ENCODE measurements around the gene MGAT4B.

MGAT4B gene

GRCh38 chr5:179781846-179782245, 24.8 kb downstream of the MGAT4B start:
- in situ Hi-C loops (cut with HindIII; ENCODE audit: low pct_ligation_motif_present, low sequenced_read_pairs) = no loop called here
- Histone ChIP-seq H3K36me3 (replicated peaks) (peaks cover 6% of the 10 kb centered on the region), H3K4me3 (ENCODE audit: low read depth, low read length) (no peak overlapping the region), H3K27me3 (replicated peaks) (no peaks in the 10 kb centered on the region), H3K27ac (no peak overlapping the region)
- TF ChIP-seq, protein P1, sequence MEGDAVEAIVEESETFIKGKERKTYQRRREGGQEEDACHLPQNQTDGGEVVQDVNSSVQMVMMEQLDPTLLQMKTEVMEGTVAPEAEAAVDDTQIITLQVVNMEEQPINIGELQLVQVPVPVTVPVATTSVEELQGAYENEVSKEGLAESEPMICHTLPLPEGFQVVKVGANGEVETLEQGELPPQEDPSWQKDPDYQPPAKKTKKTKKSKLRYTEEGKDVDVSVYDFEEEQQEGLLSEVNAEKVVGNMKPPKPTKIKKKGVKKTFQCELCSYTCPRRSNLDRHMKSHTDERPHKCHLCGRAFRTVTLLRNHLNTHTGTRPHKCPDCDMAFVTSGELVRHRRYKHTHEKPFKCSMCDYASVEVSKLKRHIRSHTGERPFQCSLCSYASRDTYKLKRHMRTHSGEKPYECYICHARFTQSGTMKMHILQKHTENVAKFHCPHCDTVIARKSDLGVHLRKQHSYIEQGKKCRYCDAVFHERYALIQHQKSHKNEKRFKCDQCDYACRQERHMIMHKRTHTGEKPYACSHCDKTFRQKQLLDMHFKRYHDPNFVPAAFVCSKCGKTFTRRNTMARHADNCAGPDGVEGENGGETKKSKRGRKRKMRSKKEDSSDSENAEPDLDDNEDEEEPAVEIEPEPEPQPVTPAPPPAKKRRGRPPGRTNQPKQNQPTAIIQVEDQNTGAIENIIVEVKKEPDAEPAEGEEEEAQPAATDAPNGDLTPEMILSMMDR (IDR thresholded peaks at IDR 0.05; ENCODE audit: low read depth, low read length, missing control alignments) = no peak
- DNase-seq = no peak

GRCh38 chr5:179780362-179780761, 26.3 kb downstream of the MGAT4B start:
- in situ Hi-C loops (cut with HindIII; ENCODE audit: low pct_ligation_motif_present, low sequenced_read_pairs) = no loop called here
- TF ChIP-seq, protein P1 (IDR thresholded peaks at IDR 0.05; ENCODE audit: low read depth, low read length, missing control alignments) = no peak
- Histone ChIP-seq H3K27me3 (replicated peaks) (no peaks in the 10 kb centered on the region), H3K27ac (no peak overlapping the region), H3K36me3 (replicated peaks) (peaks cover 16% of the 10 kb centered on the region), H3K4me3 (ENCODE audit: low read depth, low read length) (no peak overlapping the region)
- DNase-seq = no peak

- H3K36me3 ChIP-seq (replicated peaks) = peaks cover 18% of the 10 kb centered on the region
- H3K27ac ChIP-seq = no peak overlapping the region
- TF ChIP-seq, protein P1 (IDR thresholded peaks at IDR 0.05; ENCODE audit: low read depth, low read length, missing control alignments) = no peak
- in situ Hi-C loops (cut with HindIII; ENCODE audit: low pct_ligation_motif_present, low sequenced_read_pairs) = no loop called here
- no peaks in the 10 kb centered on the region for H3K27me3 ChIP-seq (replicated peaks)
- no peak overlapping the region for H3K4me3 ChIP-seq (ENCODE audit: low read depth, low read length)
- no peak for DNase-seq
Measured at GRCh38 chr5:179779826-179780225, 26.8 kb downstream of the MGAT4B start.

GRCh38 chr5:179778591-179778990, 28.1 kb downstream of the MGAT4B start:
- H3K4me3 ChIP-seq (ENCODE audit: low read depth, low read length) = no peak overlapping the region
- TF ChIP-seq, protein P1 (IDR thresholded peaks at IDR 0.05; ENCODE audit: low read depth, low read length, missing control alignments) = no peak
- H3K36me3 ChIP-seq (replicated peaks) = peaks cover 30% of the 10 kb centered on the region
- no peak for DNase-seq
- no peaks in the 10 kb centered on the region for H3K27me3 ChIP-seq (replicated peaks)
- in situ Hi-C loops (cut with HindIII; ENCODE audit: low pct_ligation_motif_present, low sequenced_read_pairs) = no loop called here
- no peak overlapping the region for H3K27ac ChIP-seq

- Histone ChIP-seq H3K4me3 (ENCODE audit: low read depth, low read length) (no peak overlapping the region), H3K27ac (no peak overlapping the region), H3K27me3 (replicated peaks) (no peaks in the 10 kb centered on the region), H3K36me3 (replicated peaks) (peaks cover 37% of the 10 kb centered on the region)
- DNase-seq = no peak
- in situ Hi-C loops (cut with HindIII; ENCODE audit: low pct_ligation_motif_present, low sequenced_read_pairs) = no loop called here
- TF ChIP-seq, protein P1 (IDR thresholded peaks at IDR 0.05; ENCODE audit: low read depth, low read length, missing control alignments) = no peak
Measured at GRCh38 chr5:179777909-179778308, 28.8 kb downstream of the MGAT4B start.

DNA sequence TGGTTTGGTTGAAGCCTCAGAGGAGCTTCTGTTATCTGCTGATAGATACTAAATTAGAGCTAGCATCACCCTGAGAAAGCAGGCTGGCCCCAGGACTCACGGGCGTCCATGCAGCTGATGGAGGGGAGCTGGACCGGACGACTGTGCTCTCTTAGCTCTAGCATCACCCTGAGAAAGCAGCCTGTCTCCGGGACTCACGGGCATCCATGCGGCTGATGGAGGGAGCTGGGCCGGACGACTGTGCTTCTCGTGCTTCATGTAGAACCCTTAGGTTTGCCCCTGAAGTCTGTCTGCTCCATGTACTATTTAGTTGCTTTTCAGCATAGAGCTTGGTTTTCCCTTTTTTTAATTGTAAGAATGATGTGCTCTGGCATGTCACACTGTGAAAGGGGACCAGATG, 29.2 kb downstream of the MGAT4B start:
- peaks cover 42% of the 10 kb centered on the region for H3K36me3 ChIP-seq (replicated peaks)
- TF ChIP-seq, protein P1 (IDR thresholded peaks at IDR 0.05; ENCODE audit: low read depth, low read length, missing control alignments) = no peak

More for the DNA sequence above, 29.2 kb downstream of the MGAT4B start:
- in situ Hi-C loops (cut with HindIII; ENCODE audit: low pct_ligation_motif_present, low sequenced_read_pairs) = no loop called here
- Histone ChIP-seq H3K27ac (no peak overlapping the region), H3K27me3 (replicated peaks) (no peaks in the 10 kb centered on the region), H3K4me3 (ENCODE audit: low read depth, low read length) (no peak overlapping the region)
- no peak for DNase-seq
